IPS DF 6.9 (cell line): ENCODE data around the gene SVIL.

Experiments
- DNase-seq: peaks from one replicate; pipeline ENCODE4 v3.0.0-alpha.2; 2013; ENCODE audit warnings: low read depth, low spot score
- H3K27ac ChIP-seq: one replicate; pipeline ENCODE4 v1.5.1; 2013; ENCODE audit warnings: low read length, control low read depth
- H3K27me3 ChIP-seq: 2 replicates; pipeline ENCODE4 v1.6.1; 2013; ENCODE audit warnings: mild to moderate bottlenecking, low read length; ENCODE audit not compliant: control insufficient read depth, insufficient read depth
- H3K36me3 ChIP-seq: 2 replicates; pipeline ENCODE4 v1.6.1; 2013; ENCODE audit warnings: low read length; ENCODE audit not compliant: control insufficient read depth, insufficient read depth
- H3K4me1 ChIP-seq: 2 replicates; pipeline ENCODE4 v1.6.1; 2013; ENCODE audit warnings: low read length; ENCODE audit not compliant: control insufficient read depth, insufficient read depth
- H3K4me3 ChIP-seq: 2 replicates; pipeline ENCODE4 v1.5.1; 2013; ENCODE audit warnings: mild to moderate bottlenecking, low read length
- H3K9me3 ChIP-seq: 2 replicates; pipeline ENCODE4 v1.6.1; 2013; ENCODE audit warnings: low read length, inconsistent platforms; ENCODE audit not compliant: control insufficient read depth, insufficient read depth
- WGBS: extraction: QIAGEN DNeasy Blood & Tissue Kit; methylation state at CpG from one replicate; pipeline ENCODE4 v1.1.7; 2013; ENCODE audit warnings: mixed read lengths, missing lambda C conversion rate; ENCODE audit not compliant: insufficient read length, insufficient coverage; 5-methylcytosine and 5-hydroxymethylcytosine counted together

Gene SVIL

GRCh38 chr10:29409241-29410054, 225.3 kb downstream of the SVIL start:
- H3K27ac ChIP-seq: no peak overlapping the region
- no peaks in the 10 kb centered on the region for H3K36me3 ChIP-seq
- peaks cover 2% of the 10 kb centered on the region; the same call in 1 of the 2 replicates for H3K9me3 ChIP-seq
- no peaks in the 10 kb centered on the region for H3K27me3 ChIP-seq
- H3K4me1 ChIP-seq: no peaks in the 10 kb centered on the region
- WGBS: no CpG with 5 or more reads among the region's 69 CpGs
- H3K4me3 ChIP-seq: 0 out of 2 replicates have a peak overlapping the region, but pooled peaks have one; percentile 3
- DNase-seq: no peak

GRCh38 chr10:29408847-29409240, 225.9 kb downstream of the SVIL start:
- no peaks in the 10 kb centered on the region for H3K27me3 ChIP-seq
- no peak overlapping the region for H3K27ac ChIP-seq
- H3K36me3 ChIP-seq: no peaks in the 10 kb centered on the region
- H3K4me3 ChIP-seq: no peak overlapping the region
- H3K4me1 ChIP-seq: no peaks in the 10 kb centered on the region
- no CpG with 5 or more reads among the region's 2 CpGs for WGBS
- H3K9me3 ChIP-seq: peaks cover 2% of the 10 kb centered on the region; the same call in 1 of the 2 replicates
- DNase-seq: no peak
